GM23248 (cell line): ENCODE measurements around the gene FAM53A.

Experiments used
- EZH2 ChIP-seq: fragments of 200-600 bp; sonication (generic); IDR thresholded peaks from 2 replicates; pipeline ENCODE4 v1.6.1; 2018; ENCODE audit warnings: antibody characterized with exemption, mild to moderate bottlenecking; ENCODE audit not compliant: insufficient read depth, poor library complexity, severe bottlenecking
- EZH2phosphoT487 ChIP-seq: fragments of 200-600 bp; sonication (generic); IDR thresholded peaks from 2 replicates; pipeline ENCODE4 v1.6.1; 2018; ENCODE audit warnings: antibody characterized with exemption, moderate library complexity, mild to moderate bottlenecking, low read depth; ENCODE audit not compliant: insufficient read depth

- no peak for TF ChIP-seq EZH2
- no peak for TF ChIP-seq EZH2phosphoT487
These were observed 75.2 kb downstream of the FAM53A start for GRCh38 chr4:1608821-1609500.
